Measurements from ENCODE around the gene LTBP1.

The LTBP1 gene

GRCh38 chr2:33030326-33030725 is 83.6 kb downstream of the LTBP1 start:
- H3K4me1 ChIP-seq (ENCODE audit: control insufficient read depth, insufficient read depth, low read depth, low read length), result peaks cover 2% of the 10 kb centered on the region
- no peaks in the 10 kb centered on the region for H3K36me3 ChIP-seq (ENCODE audit: control insufficient read depth in 1 of 2, insufficient read depth in 2 of 2, low read depth in 1 of 2, low read length in 2 of 2)
- 24% methylated on average over 2 of the region's 3 CpGs for WGBS

GRCh38 chr2:33032245-33032644 is 85.5 kb downstream of the LTBP1 start:
- Histone ChIP-seq H3K79me1 (replicated peaks; ENCODE audit: low read length, poor library complexity, severe bottlenecking) (no peaks in the 10 kb centered on the region), H3K4me1 (ENCODE audit: control insufficient read depth, insufficient read depth, low read depth, low read length) (peaks cover 2% of the 10 kb centered on the region), H3K36me3 (ENCODE audit: control insufficient read depth in 1 of 2, insufficient read depth in 2 of 2, low read depth in 1 of 2, low read length in 2 of 2) (no peaks in the 10 kb centered on the region), H3K14ac (ENCODE audit: low read length in 2 of 2) (no peak overlapping the region), H3K23ac (ENCODE audit: low read length in 2 of 2) (no peak overlapping the region), H2BK5ac (ENCODE audit: low read depth, low read length, poor library complexity, severe bottlenecking) (no peak overlapping the region), H3K4me2 (ENCODE audit: low read length, poor library complexity, severe bottlenecking) (no peak overlapping the region), H3K27ac (ENCODE audit: low read length, poor library complexity, severe bottlenecking) (no peak overlapping the region), H3K4me3 (ENCODE audit: insufficient read depth in 1 of 2, low read depth in 1 of 2, low read length in 2 of 2) (no peak overlapping the region), H2BK12ac (ENCODE audit: low read length in 2 of 2) (no peak overlapping the region), H2BK120ac (ENCODE audit: low read depth, low read length) (no peak overlapping the region), H4K8ac (ENCODE audit: low read length) (no peak overlapping the region), H3K18ac (ENCODE audit: low read depth in 1 of 2, low read length in 2 of 2) (no peak overlapping the region), H3K9ac (ENCODE audit: low read length) (no peak overlapping the region), H3K4ac (ENCODE audit: low read depth in 1 of 2, low read length in 2 of 2) (no peak overlapping the region), H2AK5ac (ENCODE audit: low read length, severe bottlenecking) (no peak overlapping the region), H3K9me3 (ENCODE audit: control insufficient read depth, low read length) (no peaks in the 10 kb centered on the region), H4K91ac (ENCODE audit: low read length) (no peak overlapping the region), H2AFZ (ENCODE audit: low read depth, low read length) (no peak overlapping the region), H2BK15ac (ENCODE audit: low read depth, poor library complexity, severe bottlenecking) (no peak overlapping the region), H3K27me3 (ENCODE audit: control insufficient read depth in 1 of 2, insufficient read depth in 1 of 2, low read length in 2 of 2) (no peaks in the 10 kb centered on the region)
- DNase-seq, result no peak
- WGBS, result 100% methylated on average over 2 of the region's 2 CpGs

More at GRCh38 chr2:33030326-33030725, 83.6 kb downstream of the LTBP1 start:
- Histone ChIP-seq H2AFZ (ENCODE audit: low read depth, low read length) (no peak overlapping the region), H3K18ac (ENCODE audit: low read depth in 1 of 2, low read length in 2 of 2) (peak overlapping the region in 1 of 2 experiments; percentile 12), H3K4me2 (ENCODE audit: low read length, poor library complexity, severe bottlenecking) (no peak overlapping the region), H2AK5ac (ENCODE audit: low read length, severe bottlenecking) (no peak overlapping the region), H4K91ac (ENCODE audit: low read length) (no peak overlapping the region), H3K27ac (ENCODE audit: low read length, poor library complexity, severe bottlenecking) (no peak overlapping the region), H3K23ac (ENCODE audit: low read length in 2 of 2) (no peak overlapping the region), H3K27me3 (ENCODE audit: control insufficient read depth in 1 of 2, insufficient read depth in 1 of 2, low read length in 2 of 2) (no peaks in the 10 kb centered on the region), H3K9me3 (ENCODE audit: control insufficient read depth, low read length) (no peaks in the 10 kb centered on the region), H3K79me1 (replicated peaks; ENCODE audit: low read length, poor library complexity, severe bottlenecking) (no peaks in the 10 kb centered on the region), H3K14ac (ENCODE audit: low read length in 2 of 2) (no peak overlapping the region), H2BK12ac (ENCODE audit: low read length in 2 of 2) (no peak overlapping the region), H4K8ac (ENCODE audit: low read length) (no peak overlapping the region), H3K4me3 (ENCODE audit: insufficient read depth in 1 of 2, low read depth in 1 of 2, low read length in 2 of 2) (no peak overlapping the region), H2BK15ac (ENCODE audit: low read depth, poor library complexity, severe bottlenecking) (no peak overlapping the region), H3K9ac (ENCODE audit: low read length) (no peak overlapping the region), H2BK5ac (ENCODE audit: low read depth, low read length, poor library complexity, severe bottlenecking) (no peak overlapping the region), H3K4ac (ENCODE audit: low read depth in 1 of 2, low read length in 2 of 2) (peak overlapping the region in 1 of 2 experiments; percentile 26), H2BK120ac (ENCODE audit: low read depth, low read length) (no peak overlapping the region)
- DNase-seq, result no peak

GRCh38 chr2:33033606-33034081 is 86.9 kb downstream of the LTBP1 start:
- Histone ChIP-seq H3K23ac (ENCODE audit: low read length in 2 of 2) (no peak overlapping the region), H3K4ac (ENCODE audit: low read depth in 1 of 2, low read length in 2 of 2) (peak overlapping the region in 1 of 2 experiments; percentile 79), H3K79me1 (replicated peaks; ENCODE audit: low read length, poor library complexity, severe bottlenecking) (no peaks in the 10 kb centered on the region), H3K18ac (ENCODE audit: low read depth in 1 of 2, low read length in 2 of 2) (no peak overlapping the region), H4K91ac (ENCODE audit: low read length) (no peak overlapping the region), H2AFZ (ENCODE audit: low read depth, low read length) (peak overlapping the region; percentile 27), H2BK5ac (ENCODE audit: low read depth, low read length, poor library complexity, severe bottlenecking) (no peak overlapping the region), H2BK120ac (ENCODE audit: low read depth, low read length) (no peak overlapping the region), H3K14ac (ENCODE audit: low read length in 2 of 2) (no peak overlapping the region), H3K27ac (ENCODE audit: low read length, poor library complexity, severe bottlenecking) (no peak overlapping the region), H3K4me1 (ENCODE audit: control insufficient read depth, insufficient read depth, low read depth, low read length) (peaks cover 2% of the 10 kb centered on the region), H3K9ac (ENCODE audit: low read length) (peak overlapping the region; percentile 85), H2AK5ac (ENCODE audit: low read length, severe bottlenecking) (no peak overlapping the region), H2BK15ac (ENCODE audit: low read depth, poor library complexity, severe bottlenecking) (no peak overlapping the region), H3K4me3 (ENCODE audit: insufficient read depth in 1 of 2, low read depth in 1 of 2, low read length in 2 of 2) (peak overlapping the region in 1 of 2 experiments; percentile 78), H4K8ac (ENCODE audit: low read length) (peak overlapping the region; percentile 4), H2BK12ac (ENCODE audit: low read length in 2 of 2) (peak overlapping the region; percentile 63 to 85), H3K36me3 (ENCODE audit: control insufficient read depth in 1 of 2, insufficient read depth in 2 of 2, low read depth in 1 of 2, low read length in 2 of 2) (no peaks in the 10 kb centered on the region), H3K27me3 (ENCODE audit: control insufficient read depth in 1 of 2, insufficient read depth in 1 of 2, low read length in 2 of 2) (no peaks in the 10 kb centered on the region), H3K9me3 (ENCODE audit: control insufficient read depth, low read length) (no peaks in the 10 kb centered on the region), H3K4me2 (ENCODE audit: low read length, poor library complexity, severe bottlenecking) (no peak overlapping the region)
- DNase-seq, result peak; percentile 65
- WGBS, result 86% methylated on average over 4 of the region's 7 CpGs

GRCh38 chr2:33034784-33035183 is 88.0 kb downstream of the LTBP1 start:
- Histone ChIP-seq H3K9ac (ENCODE audit: low read length) (peak overlapping the region; percentile 85), H3K4me3 (ENCODE audit: insufficient read depth in 1 of 2, low read depth in 1 of 2, low read length in 2 of 2) (peak overlapping the region in 1 of 2 experiments; percentile 63), H3K36me3 (ENCODE audit: control insufficient read depth in 1 of 2, insufficient read depth in 2 of 2, low read depth in 1 of 2, low read length in 2 of 2) (no peaks in the 10 kb centered on the region), H2BK120ac (ENCODE audit: low read depth, low read length) (no peak overlapping the region), H2BK15ac (ENCODE audit: low read depth, poor library complexity, severe bottlenecking) (no peak overlapping the region), H3K27me3 (ENCODE audit: control insufficient read depth in 1 of 2, insufficient read depth in 1 of 2, low read length in 2 of 2) (no peaks in the 10 kb centered on the region), H3K18ac (ENCODE audit: low read depth in 1 of 2, low read length in 2 of 2) (no peak overlapping the region), H3K4me2 (ENCODE audit: low read length, poor library complexity, severe bottlenecking) (no peak overlapping the region), H2BK12ac (ENCODE audit: low read length in 2 of 2) (no peak overlapping the region), H4K91ac (ENCODE audit: low read length) (no peak overlapping the region), H3K9me3 (ENCODE audit: control insufficient read depth, low read length) (no peaks in the 10 kb centered on the region), H4K8ac (ENCODE audit: low read length) (no peak overlapping the region), H3K4ac (ENCODE audit: low read depth in 1 of 2, low read length in 2 of 2) (no peak overlapping the region), H2AFZ (ENCODE audit: low read depth, low read length) (no peak overlapping the region), H2BK5ac (ENCODE audit: low read depth, low read length, poor library complexity, severe bottlenecking) (no peak overlapping the region), H3K23ac (ENCODE audit: low read length in 2 of 2) (no peak overlapping the region), H3K27ac (ENCODE audit: low read length, poor library complexity, severe bottlenecking) (no peak overlapping the region), H3K14ac (ENCODE audit: low read length in 2 of 2) (no peak overlapping the region), H3K4me1 (ENCODE audit: control insufficient read depth, insufficient read depth, low read depth, low read length) (peaks cover 2% of the 10 kb centered on the region), H2AK5ac (ENCODE audit: low read length, severe bottlenecking) (no peak overlapping the region), H3K79me1 (replicated peaks; ENCODE audit: low read length, poor library complexity, severe bottlenecking) (no peaks in the 10 kb centered on the region)
- DNase-seq, result no peak
- 95% methylated on average over 7 of the region's 8 CpGs for WGBS
